Measurements from ENCODE around the gene ALDH2.

The ALDH2 gene

DNA sequence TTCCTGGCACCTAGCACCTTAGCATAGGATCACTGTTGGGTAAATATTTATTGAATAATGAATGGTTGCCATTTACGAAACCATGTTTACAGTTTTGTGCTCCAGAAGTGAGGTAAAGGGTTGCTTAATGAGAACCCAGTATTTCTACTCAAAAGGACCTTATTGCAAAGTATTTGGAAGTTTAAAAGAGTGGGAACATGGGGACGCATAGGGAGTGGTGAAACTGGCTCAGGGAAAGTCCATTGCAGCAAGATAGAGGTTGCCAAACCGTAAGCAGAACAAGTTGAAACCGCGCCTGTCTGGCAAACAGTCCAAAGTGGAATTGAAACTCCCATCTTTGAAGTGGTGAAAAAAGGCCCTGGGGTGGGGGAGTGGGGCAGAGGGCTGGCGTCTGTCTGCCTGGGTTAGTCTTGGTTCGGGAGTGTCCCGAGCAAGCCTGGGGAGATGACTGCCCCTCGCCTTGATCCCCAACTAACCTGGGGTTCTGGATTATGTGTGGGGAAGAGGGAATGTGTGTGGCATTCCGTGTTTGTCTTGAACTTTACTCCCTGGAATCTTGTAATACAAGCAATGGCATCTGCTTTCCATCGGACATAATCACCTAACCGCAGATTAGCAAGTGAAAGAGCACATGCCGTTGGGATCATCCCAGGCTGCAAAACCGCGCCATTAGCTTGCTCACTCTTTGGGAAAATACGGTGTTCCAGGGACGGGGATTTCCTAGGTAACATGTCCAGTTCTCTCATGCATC, 7.2 kb downstream of the ALDH2 start:
- no peaks in the 10 kb centered on the region for H3K27me3 ChIP-seq (ENCODE audit: control insufficient read depth in 1 of 2, insufficient read depth in 2 of 2, low read length in 2 of 2)
- peaks cover 71 to 78% of the 10 kb centered on the region in 2 donors for H3K4me1 ChIP-seq (ENCODE audit: control insufficient read depth in 1 of 2, insufficient read depth in 2 of 2, low read length in 2 of 2)
- peak overlapping the region; percentile 90 for H3K27ac ChIP-seq (ENCODE audit: low read depth, low read length)
- H3K4me3 ChIP-seq (ENCODE audit: low read depth in 1 of 2, low read length in 2 of 2): peak overlapping the region; percentile 32 to 53
- H3K9me3 ChIP-seq (ENCODE audit: control insufficient read depth in 1 of 2, low read length in 2 of 2): no peaks in the 10 kb centered on the region
- H3K36me3 ChIP-seq (ENCODE audit: control insufficient read depth in 1 of 2, insufficient read depth in 2 of 2, low read length in 2 of 2): no peaks in the 10 kb centered on the region
- peak overlapping the region; percentile 33 to 42 for H3K9ac ChIP-seq (ENCODE audit: low read depth in 1 of 2, low read length in 2 of 2)

DNA sequence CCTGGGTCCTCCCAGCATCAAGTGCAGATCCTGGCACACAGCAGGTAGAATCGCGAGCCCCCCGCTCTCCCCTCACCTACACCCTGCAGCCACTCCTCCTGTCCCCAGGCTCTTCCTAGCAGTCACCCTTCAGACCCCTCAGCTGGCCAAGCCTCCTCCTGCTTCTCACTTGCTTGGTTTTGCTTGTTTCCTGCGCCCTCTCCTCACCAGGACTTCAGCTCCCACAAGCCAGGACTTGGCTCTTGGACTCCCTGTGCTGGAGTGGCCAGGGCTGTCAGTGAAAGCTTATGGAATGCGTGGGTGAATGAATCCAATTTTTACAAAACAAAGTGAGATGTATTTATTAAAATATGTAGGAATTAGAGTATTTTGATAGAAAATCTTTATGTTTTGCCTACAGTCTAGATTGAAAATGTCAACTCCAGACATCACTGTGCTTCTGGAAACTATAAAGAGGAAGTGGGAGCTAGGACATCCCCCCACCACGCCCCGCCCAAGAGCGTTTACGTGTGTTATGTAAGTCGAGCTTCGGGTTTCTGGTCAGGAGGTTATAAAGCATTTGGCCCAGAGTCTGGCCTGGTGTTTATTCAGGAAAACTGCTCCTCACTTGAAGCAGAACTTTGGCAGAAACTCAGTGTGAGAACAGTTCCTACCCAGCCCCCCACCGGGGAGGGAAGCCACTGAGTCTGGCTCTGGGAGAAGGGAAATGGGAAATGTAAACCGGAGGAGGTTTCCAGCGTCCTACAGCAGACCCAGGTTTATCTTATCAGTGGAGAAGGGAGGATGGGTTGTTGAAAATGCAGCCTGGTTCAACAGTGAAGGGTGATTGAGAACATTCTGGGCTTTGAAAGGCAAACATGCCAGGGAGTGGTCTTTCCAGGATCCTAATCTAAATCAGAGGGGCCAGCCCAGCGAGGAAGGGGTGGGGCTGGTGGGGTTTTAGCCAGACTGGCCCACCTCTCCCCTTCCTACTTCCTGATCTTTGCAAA, 8.8 kb downstream of the ALDH2 start:
- Histone ChIP-seq H3K4me1 (ENCODE audit: control insufficient read depth in 1 of 2, insufficient read depth in 2 of 2, low read length in 2 of 2) (peaks cover 78 to 79% of the 10 kb centered on the region in 2 donors), H3K9me3 (ENCODE audit: control insufficient read depth in 1 of 2, low read length in 2 of 2) (no peaks in the 10 kb centered on the region), H3K9ac (ENCODE audit: low read depth in 1 of 2, low read length in 2 of 2) (peak overlapping the region; percentile 42 to 66), H3K27ac (ENCODE audit: low read depth, low read length) (peak overlapping the region; percentile 90), H3K27me3 (ENCODE audit: control insufficient read depth in 1 of 2, insufficient read depth in 2 of 2, low read length in 2 of 2) (no peaks in the 10 kb centered on the region), H3K36me3 (ENCODE audit: control insufficient read depth in 1 of 2, insufficient read depth in 2 of 2, low read length in 2 of 2) (peaks cover 0 to 4% of the 10 kb centered on the region in 2 donors), H3K4me3 (ENCODE audit: low read depth in 1 of 2, low read length in 2 of 2) (peak overlapping the region; percentile 24 to 53)

DNA sequence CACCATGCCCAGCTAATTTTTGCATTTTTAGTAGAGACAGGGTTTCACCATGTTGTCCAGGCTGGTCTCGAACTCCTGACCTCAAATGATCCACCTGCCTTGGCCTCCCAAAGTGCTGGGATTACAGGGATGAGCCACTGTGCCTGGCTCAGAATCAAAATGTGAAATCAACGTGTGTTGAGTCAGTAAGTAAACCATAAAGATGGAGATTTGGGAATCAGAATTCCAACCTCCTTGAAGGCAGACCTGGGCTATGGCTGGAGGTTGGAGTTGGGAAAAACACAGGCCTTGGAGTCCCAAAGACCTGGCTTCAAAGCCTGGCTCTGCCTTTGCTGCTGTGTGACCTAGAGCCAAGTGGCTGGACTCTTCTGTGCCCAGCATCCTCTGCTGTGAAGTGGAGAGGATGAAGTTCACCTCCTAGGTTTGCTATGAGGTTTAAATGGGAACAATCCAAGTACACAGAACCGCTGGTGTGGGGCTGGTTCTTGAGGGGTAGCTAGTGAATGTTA, 10.2 kb downstream of the ALDH2 start:
- peak overlapping the region; percentile 44 to 48 for H3K9ac ChIP-seq (ENCODE audit: low read depth in 1 of 2, low read length in 2 of 2)
- H3K4me1 ChIP-seq (ENCODE audit: control insufficient read depth in 1 of 2, insufficient read depth in 2 of 2, low read length in 2 of 2): peaks cover 77 to 81% of the 10 kb centered on the region in 2 donors

DNA sequence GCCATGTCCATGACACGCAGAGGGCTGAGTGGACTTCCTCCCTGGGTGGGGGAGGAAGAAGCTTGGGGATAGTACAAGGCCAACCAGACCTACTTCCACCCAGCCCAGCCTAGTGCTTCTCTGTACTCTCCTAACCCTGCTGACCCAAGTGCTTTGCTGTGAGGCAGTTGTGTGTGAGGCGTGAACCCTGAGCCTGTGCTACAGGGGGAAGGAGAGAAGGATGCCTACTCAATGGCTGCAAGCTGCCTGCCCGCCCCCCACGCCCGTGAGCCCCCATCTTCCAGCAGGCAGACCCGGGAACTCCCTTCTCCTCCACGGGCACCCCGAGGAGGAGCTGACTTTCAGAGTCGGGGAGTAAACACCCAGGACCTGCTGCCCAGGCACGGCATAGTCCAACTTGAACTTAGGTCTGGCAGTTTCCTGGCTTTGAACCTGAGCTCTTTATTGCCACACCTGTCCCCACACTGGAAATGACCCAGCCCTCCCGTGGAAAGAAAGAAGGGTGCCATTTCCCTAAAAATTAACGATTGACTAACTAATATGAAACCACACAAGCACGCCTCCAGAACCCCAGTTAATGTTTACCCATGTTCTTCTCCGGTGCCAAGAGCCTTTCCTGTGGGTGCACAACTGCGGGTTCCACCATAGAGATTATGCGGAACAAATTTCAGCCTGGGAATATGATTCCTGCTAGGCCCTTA, 10.8 kb downstream of the ALDH2 start:
- H3K27me3 ChIP-seq (ENCODE audit: control insufficient read depth in 1 of 2, insufficient read depth in 2 of 2, low read length in 2 of 2): no peaks in the 10 kb centered on the region
- H3K4me3 ChIP-seq (ENCODE audit: low read depth in 1 of 2, low read length in 2 of 2): peak overlapping the region; percentile 37 to 48
- peaks cover 11 to 14% of the 10 kb centered on the region in 2 donors for H3K36me3 ChIP-seq (ENCODE audit: control insufficient read depth in 1 of 2, insufficient read depth in 2 of 2, low read length in 2 of 2)
- peak overlapping the region; percentile 44 to 48 for H3K9ac ChIP-seq (ENCODE audit: low read depth in 1 of 2, low read length in 2 of 2)
- no peaks in the 10 kb centered on the region for H3K9me3 ChIP-seq (ENCODE audit: control insufficient read depth in 1 of 2, low read length in 2 of 2)
- peaks cover 77 to 78% of the 10 kb centered on the region in 2 donors for H3K4me1 ChIP-seq (ENCODE audit: control insufficient read depth in 1 of 2, insufficient read depth in 2 of 2, low read length in 2 of 2)
- H3K27ac ChIP-seq (ENCODE audit: low read depth, low read length): peak overlapping the region; percentile 90

More for the DNA sequence above, 10.2 kb downstream of the ALDH2 start:
- peak overlapping the region; percentile 37 to 48 for H3K4me3 ChIP-seq (ENCODE audit: low read depth in 1 of 2, low read length in 2 of 2)
- H3K36me3 ChIP-seq (ENCODE audit: control insufficient read depth in 1 of 2, insufficient read depth in 2 of 2, low read length in 2 of 2): peaks cover 9 to 13% of the 10 kb centered on the region in 2 donors
- H3K27me3 ChIP-seq (ENCODE audit: control insufficient read depth in 1 of 2, insufficient read depth in 2 of 2, low read length in 2 of 2): no peaks in the 10 kb centered on the region
- no peaks in the 10 kb centered on the region for H3K9me3 ChIP-seq (ENCODE audit: control insufficient read depth in 1 of 2, low read length in 2 of 2)
- H3K27ac ChIP-seq (ENCODE audit: low read depth, low read length): peak overlapping the region; percentile 90

DNA sequence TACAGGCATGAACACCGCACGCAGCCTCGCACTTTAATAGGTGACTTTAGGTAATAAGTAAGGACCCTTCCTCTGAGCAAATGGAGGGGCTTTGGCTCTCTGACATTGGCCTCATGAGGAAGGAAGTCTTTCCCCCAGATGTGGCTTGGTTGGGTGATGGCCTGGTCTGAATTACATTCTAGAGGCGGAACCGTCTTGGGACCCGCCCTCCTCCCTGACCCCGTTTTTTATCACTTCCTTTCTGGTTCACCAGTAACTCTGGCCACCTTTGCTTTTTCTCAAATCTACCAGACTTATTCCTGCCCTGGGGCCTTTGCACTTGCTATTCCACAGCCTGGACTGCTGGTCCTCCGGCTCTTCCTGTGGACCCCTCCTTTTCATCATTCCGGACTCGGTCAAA, 13.4 kb downstream of the ALDH2 start:
- Histone ChIP-seq H3K27ac (ENCODE audit: low read depth, low read length) (peak overlapping the region; percentile 52), H3K36me3 (ENCODE audit: control insufficient read depth in 1 of 2, insufficient read depth in 2 of 2, low read length in 2 of 2) (peaks cover 30 to 40% of the 10 kb centered on the region in 2 donors), H3K9me3 (ENCODE audit: control insufficient read depth in 1 of 2, low read length in 2 of 2) (no peaks in the 10 kb centered on the region), H3K9ac (ENCODE audit: low read depth in 1 of 2, low read length in 2 of 2) (peak overlapping the region; percentile 41 to 47), H3K27me3 (ENCODE audit: control insufficient read depth in 1 of 2, insufficient read depth in 2 of 2, low read length in 2 of 2) (no peaks in the 10 kb centered on the region), H3K4me1 (ENCODE audit: control insufficient read depth in 1 of 2, insufficient read depth in 2 of 2, low read length in 2 of 2) (peaks cover 53 to 56% of the 10 kb centered on the region in 2 donors), H3K4me3 (ENCODE audit: low read depth in 1 of 2, low read length in 2 of 2) (peak overlapping the region; percentile 23 to 26)

DNA sequence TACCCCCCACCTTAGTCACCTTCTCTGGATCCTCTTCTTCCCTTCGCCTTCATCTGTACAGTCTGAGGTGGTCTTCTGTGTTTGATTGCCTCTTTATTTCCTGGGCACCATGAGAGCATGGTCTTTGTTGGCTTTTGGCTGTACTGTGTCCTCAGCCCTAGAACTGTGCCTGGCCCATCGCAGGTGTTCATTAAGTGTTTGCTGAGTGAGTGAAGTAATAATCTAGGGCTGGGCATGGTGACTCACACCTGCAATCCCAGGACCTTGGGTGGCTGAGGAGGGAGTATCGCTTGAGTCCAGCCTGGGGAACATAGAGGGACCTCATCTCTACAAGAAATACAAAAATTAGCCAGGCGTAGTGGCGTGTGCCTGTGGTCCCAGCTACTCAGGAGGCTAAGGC, 13.9 kb downstream of the ALDH2 start:
- peak overlapping the region in 1 of 2 donors; percentile 23 for H3K4me3 ChIP-seq (ENCODE audit: low read depth in 1 of 2, low read length in 2 of 2)
- peaks cover 30 to 44% of the 10 kb centered on the region in 2 donors for H3K36me3 ChIP-seq (ENCODE audit: control insufficient read depth in 1 of 2, insufficient read depth in 2 of 2, low read length in 2 of 2)
- no peaks in the 10 kb centered on the region for H3K27me3 ChIP-seq (ENCODE audit: control insufficient read depth in 1 of 2, insufficient read depth in 2 of 2, low read length in 2 of 2)
- peaks cover 48 to 52% of the 10 kb centered on the region in 2 donors for H3K4me1 ChIP-seq (ENCODE audit: control insufficient read depth in 1 of 2, insufficient read depth in 2 of 2, low read length in 2 of 2)
- H3K9me3 ChIP-seq (ENCODE audit: control insufficient read depth in 1 of 2, low read length in 2 of 2): no peaks in the 10 kb centered on the region
- peak overlapping the region; percentile 52 for H3K27ac ChIP-seq (ENCODE audit: low read depth, low read length)
- peak overlapping the region; percentile 41 to 47 for H3K9ac ChIP-seq (ENCODE audit: low read depth in 1 of 2, low read length in 2 of 2)

DNA sequence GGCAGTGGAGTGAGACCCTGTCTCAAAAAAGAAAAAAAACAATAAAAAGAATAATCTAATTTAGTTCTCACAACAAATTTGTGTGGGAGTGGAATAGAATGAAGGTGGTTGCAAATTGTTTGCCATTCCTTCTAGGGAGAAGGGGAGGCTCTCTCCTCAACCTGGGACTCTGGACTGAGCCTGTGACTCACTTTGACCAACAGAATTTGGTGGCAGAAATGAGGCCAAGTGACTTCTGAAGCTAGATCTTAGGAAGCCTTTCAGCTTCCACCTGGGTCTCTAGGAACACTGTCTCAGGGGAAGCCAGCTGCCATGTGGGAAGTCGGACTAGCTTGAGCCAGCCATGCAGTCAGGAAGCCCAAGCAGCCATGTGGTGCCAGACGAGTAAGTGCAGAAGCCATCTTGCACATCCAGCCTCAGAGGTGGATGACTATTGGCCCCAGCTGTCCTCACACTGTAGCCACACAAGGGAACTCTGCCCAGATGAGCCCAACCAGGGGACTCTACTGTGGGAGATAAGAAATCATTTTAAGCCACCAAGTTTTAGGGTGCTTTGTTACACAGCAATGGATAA, 14.4 kb downstream of the ALDH2 start:
- Histone ChIP-seq H3K4me3 (ENCODE audit: low read depth in 1 of 2, low read length in 2 of 2) (no peak overlapping the region), H3K36me3 (ENCODE audit: control insufficient read depth in 1 of 2, insufficient read depth in 2 of 2, low read length in 2 of 2) (peaks cover 30 to 48% of the 10 kb centered on the region in 2 donors), H3K9ac (ENCODE audit: low read depth in 1 of 2, low read length in 2 of 2) (no peak overlapping the region), H3K27me3 (ENCODE audit: control insufficient read depth in 1 of 2, insufficient read depth in 2 of 2, low read length in 2 of 2) (no peaks in the 10 kb centered on the region), H3K9me3 (ENCODE audit: control insufficient read depth in 1 of 2, low read length in 2 of 2) (no peaks in the 10 kb centered on the region), H3K4me1 (ENCODE audit: control insufficient read depth in 1 of 2, insufficient read depth in 2 of 2, low read length in 2 of 2) (peaks cover 43 to 46% of the 10 kb centered on the region in 2 donors), H3K27ac (ENCODE audit: low read depth, low read length) (peak overlapping the region; percentile 15)

DNA sequence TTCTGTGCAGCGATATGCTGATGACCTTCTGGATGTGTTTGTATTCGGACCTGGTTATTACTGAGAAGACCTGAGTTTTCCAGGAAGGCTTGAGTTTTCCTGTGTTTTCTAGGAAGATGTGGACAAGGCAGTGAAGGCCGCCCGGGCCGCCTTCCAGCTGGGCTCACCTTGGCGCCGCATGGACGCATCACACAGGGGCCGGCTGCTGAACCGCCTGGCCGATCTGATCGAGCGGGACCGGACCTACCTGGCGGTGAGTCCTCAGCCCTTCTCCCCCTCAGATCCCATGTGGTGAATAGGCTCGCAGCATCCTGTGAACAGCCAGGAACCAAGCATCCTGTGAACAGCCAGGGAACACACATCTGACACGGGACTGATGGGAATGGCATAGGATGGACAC, 16.3 kb downstream of the ALDH2 start:
- Histone ChIP-seq H3K36me3 (ENCODE audit: control insufficient read depth in 1 of 2, insufficient read depth in 2 of 2, low read length in 2 of 2) (peaks cover 33 to 60% of the 10 kb centered on the region in 2 donors), H3K4me1 (ENCODE audit: control insufficient read depth in 1 of 2, insufficient read depth in 2 of 2, low read length in 2 of 2) (peaks cover 24 to 28% of the 10 kb centered on the region in 2 donors), H3K27ac (ENCODE audit: low read depth, low read length) (no peak overlapping the region), H3K4me3 (ENCODE audit: low read depth in 1 of 2, low read length in 2 of 2) (no peak overlapping the region), H3K9ac (ENCODE audit: low read depth in 1 of 2, low read length in 2 of 2) (no peak overlapping the region), H3K27me3 (ENCODE audit: control insufficient read depth in 1 of 2, insufficient read depth in 2 of 2, low read length in 2 of 2) (no peaks in the 10 kb centered on the region), H3K9me3 (ENCODE audit: control insufficient read depth in 1 of 2, low read length in 2 of 2) (no peaks in the 10 kb centered on the region)

DNA sequence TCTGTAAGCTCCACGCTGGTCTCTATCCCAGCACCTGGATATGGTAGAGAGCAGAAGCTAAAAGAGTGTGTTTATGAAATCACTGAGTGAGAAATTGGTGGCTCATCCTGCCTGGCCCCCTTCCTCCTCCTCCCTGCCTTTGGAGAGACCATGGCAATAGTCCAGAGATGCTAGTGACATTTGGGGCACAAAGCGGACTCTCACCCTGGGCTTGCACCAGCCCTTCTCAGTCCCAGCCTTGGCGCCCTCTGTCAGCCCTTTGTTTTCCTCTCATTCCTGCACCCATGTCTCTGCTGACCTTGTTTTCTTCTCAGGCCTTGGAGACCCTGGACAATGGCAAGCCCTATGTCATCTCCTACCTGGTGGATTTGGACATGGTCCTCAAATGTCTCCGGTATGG, 18.2 kb downstream of the ALDH2 start:
- H3K4me1 ChIP-seq (ENCODE audit: control insufficient read depth in 1 of 2, insufficient read depth in 2 of 2, low read length in 2 of 2): peaks cover 13 to 16% of the 10 kb centered on the region in 2 donors
- H3K27me3 ChIP-seq (ENCODE audit: control insufficient read depth in 1 of 2, insufficient read depth in 2 of 2, low read length in 2 of 2): no peaks in the 10 kb centered on the region

More for the DNA sequence above, 18.2 kb downstream of the ALDH2 start:
- Histone ChIP-seq H3K4me3 (ENCODE audit: low read depth in 1 of 2, low read length in 2 of 2) (no peak overlapping the region), H3K27ac (ENCODE audit: low read depth, low read length) (no peak overlapping the region), H3K36me3 (ENCODE audit: control insufficient read depth in 1 of 2, insufficient read depth in 2 of 2, low read length in 2 of 2) (peaks cover 37 to 65% of the 10 kb centered on the region in 2 donors), H3K9ac (ENCODE audit: low read depth in 1 of 2, low read length in 2 of 2) (no peak overlapping the region), H3K9me3 (ENCODE audit: control insufficient read depth in 1 of 2, low read length in 2 of 2) (no peaks in the 10 kb centered on the region)

All from duodenal mucosa (tissue), 2 donors.